VCaP (cell line): ENCODE data around the gene STARD9.
A peak's percentile ranks its signal among the peaks of the same experiment; 100 is the strongest.

Experiments used
- H3K27ac ChIP-seq: fragments of 450-650 bp; 2 replicates; pipeline ENCODE4 v1.5.1; 2017
- TF ChIP-seq, protein P1 (sequence below): fragments of 450-650 bp; conservative IDR thresholded peaks from 2 replicates; pipeline ENCODE4 v1.5.1; 2017; ENCODE audit warnings: mild to moderate bottlenecking, moderate library complexity

Gene STARD9

DNA sequence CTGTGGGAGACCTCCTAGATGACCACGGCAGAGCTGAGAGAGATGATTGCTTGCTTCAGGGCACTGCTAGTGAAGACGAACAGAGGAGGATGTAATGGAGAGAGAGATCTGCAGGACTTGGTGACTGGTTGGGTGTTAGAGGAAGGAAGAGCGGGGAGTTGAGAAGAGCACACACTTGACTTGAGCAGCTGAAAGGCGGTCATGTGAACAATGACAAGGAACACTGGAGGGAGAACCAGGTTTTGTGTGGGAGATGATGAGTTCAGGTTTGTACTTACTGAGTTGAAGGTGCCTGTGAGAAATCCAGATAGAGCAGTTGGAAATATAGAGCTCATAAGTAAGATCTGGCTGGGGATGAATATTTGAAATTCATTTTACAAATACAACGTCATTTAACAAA, 121.2 kb downstream of the STARD9 start:
- TF ChIP-seq, protein P1, sequence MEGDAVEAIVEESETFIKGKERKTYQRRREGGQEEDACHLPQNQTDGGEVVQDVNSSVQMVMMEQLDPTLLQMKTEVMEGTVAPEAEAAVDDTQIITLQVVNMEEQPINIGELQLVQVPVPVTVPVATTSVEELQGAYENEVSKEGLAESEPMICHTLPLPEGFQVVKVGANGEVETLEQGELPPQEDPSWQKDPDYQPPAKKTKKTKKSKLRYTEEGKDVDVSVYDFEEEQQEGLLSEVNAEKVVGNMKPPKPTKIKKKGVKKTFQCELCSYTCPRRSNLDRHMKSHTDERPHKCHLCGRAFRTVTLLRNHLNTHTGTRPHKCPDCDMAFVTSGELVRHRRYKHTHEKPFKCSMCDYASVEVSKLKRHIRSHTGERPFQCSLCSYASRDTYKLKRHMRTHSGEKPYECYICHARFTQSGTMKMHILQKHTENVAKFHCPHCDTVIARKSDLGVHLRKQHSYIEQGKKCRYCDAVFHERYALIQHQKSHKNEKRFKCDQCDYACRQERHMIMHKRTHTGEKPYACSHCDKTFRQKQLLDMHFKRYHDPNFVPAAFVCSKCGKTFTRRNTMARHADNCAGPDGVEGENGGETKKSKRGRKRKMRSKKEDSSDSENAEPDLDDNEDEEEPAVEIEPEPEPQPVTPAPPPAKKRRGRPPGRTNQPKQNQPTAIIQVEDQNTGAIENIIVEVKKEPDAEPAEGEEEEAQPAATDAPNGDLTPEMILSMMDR = no peak
- no peak overlapping the region for H3K27ac ChIP-seq

DNA sequence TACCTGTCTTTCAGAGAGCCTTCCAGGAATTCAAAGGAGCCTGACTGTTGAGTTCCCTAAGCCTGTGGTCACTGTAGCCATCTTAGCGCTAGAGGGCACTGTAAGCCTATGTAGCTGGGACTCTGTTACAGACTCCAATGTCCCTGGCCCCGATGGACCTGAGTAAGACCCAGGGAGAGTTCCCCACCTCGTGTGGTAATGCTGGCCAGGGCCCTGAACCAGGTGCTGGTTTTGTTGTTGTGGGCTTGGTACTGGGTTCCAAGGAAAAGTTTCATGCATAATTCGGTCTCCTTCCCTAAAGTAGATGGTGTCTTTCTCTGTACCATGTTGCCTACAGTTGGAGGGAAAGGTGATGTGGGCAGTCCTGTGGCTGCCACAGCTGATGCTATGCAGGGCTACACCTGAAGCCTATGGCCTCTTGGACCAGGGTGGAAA, 129.1 kb downstream of the STARD9 start:
- TF ChIP-seq, protein P1 = peak; percentile 93

DNA sequence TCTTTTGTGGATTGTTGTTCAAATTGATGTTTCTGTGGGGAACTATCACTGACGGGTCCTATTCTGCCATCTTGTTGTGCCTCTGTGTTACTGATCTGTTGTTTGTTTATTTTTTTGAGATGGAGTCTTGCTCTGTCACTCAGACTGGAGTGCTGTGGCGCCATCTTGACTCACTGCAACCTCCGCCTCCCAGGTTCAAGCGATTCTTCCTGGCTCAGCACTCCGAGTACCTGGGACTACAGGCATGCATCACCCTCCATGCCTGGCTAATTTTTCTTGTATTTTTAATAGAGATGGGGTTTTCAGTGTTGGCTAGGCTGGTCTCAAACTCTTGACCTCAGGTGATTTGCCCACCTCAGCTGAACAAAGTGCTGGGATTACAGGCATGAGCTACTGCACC, 129.9 kb downstream of the STARD9 start:
- no peak overlapping the region for H3K27ac ChIP-seq
- TF ChIP-seq, protein P1 = no peak

More for the DNA sequence above, 129.1 kb downstream of the STARD9 start:
- H3K27ac ChIP-seq = no peak overlapping the region

DNA sequence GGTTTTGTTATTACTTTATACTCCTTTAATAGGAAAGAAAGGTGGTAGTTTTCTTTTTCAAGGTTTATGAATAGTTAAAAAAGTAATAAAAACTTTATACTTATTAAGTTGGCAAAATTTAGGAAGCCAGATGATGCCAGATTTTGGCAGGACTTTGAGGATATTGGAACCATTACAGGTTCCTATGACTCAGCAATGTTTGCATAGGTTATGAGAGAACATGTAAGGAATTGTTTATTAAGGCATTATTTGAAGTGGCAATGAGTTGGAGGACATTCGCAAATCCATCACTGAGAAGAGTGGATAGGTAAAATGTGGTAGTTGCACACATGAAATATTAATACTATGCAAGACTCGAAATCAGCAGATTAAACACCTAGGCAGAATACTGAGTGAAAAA, 131.7 kb downstream of the STARD9 start:
- TF ChIP-seq, protein P1 = no peak
- peak overlapping the region; percentile 34; the same call in 1 of the 2 replicates for H3K27ac ChIP-seq

DNA sequence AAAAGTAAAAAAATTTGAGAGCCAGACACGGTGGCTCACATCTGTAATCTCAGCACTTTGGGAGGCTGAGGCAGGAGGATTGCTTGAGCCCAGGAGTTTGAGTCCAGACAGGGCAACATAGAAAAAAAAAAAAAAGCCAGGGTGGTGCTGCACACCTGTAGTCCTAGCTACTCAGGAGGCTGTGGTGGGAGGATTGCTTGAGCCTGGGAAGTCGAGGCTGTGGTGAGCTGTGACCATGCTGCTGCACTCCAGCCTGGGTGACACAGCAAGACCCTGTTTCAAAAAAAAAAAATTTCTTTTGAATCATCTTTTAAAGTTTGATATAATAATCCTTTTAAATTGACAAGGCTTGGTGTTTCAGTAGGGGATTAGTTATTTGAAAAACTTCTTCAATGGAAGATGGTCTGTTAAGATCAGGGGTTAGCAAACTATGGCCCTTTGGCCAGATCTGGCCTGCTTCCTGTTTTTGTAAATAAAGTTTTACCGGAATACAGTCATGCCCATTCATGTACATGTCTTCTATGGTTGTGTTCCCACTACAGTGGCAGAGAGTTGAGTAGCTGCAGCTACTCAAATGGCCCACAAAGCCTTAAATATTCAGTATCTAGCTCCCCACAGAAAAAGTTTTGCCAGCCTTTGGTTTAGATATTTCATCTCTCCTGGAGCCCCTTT, 132.6 kb downstream of the STARD9 start:
- peak overlapping the region; percentile 8; the same call in 1 of the 2 replicates for H3K27ac ChIP-seq
- TF ChIP-seq, protein P1 = no peak

DNA sequence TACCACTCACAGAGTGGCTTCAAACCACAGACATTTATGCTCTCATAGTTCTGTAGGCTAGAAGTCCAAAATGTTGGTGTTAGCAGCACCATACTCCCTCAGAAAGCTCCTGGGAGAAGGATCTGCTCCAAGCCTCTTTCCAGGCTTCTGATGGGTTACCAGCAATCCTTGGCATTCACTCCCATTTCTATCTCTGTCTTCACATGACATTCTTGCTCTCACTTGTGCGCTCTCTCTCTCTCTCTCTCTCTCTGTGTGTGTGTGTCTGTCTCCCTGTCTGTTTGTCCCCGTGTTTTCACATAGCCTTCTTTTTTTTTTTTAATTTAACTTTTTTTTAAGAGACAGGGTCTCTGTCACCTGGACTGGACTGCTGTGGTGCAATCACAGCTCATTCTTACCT, 135.3 kb downstream of the STARD9 start:
- TF ChIP-seq, protein P1 = no peak
- no peak overlapping the region for H3K27ac ChIP-seq

DNA sequence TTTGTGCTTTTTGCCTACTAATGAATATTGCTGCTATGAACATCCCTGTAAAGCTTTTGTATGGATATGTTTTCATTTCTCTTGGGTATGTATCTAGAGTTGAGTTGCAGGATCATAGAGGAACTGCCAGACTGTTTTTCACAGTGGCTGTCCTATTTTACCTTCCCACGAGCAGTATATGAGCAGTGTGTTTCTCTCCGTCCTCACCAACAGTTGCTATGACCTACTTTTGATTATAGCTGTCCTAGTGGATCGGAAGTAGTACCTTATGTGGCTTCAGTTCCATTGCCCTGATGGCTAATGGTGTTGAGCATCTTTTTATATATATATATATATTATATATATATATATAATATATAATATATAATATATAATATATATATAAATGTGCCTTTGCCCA, 136.3 kb downstream of the STARD9 start:
- TF ChIP-seq, protein P1 = no peak
- no peak overlapping the region for H3K27ac ChIP-seq
